ENCODE results near the gene KDM4C. TPM values are rescaled to one million over a fixed set of nuclear protein-coding genes. Genes with fewer than 3 reads are reported as not detected.

The KDM4C gene
- total RNA-seq, 1 experiment from 2014 or later, result 16.8 TPM

- no peak for TF ChIP-seq EZH2phosphoT487 (IDR thresholded peaks at IDR 0.05; ENCODE audit: borderline replicate concordance)
- TF ChIP-seq ZFX (IDR thresholded peaks at IDR 0.05), result no peak
- TF ChIP-seq, protein P1, sequence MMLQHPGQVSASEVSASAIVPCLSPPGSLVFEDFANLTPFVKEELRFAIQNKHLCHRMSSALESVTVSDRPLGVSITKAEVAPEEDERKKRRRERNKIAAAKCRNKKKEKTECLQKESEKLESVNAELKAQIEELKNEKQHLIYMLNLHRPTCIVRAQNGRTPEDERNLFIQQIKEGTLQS (IDR thresholded peaks at IDR 0.05), result no peak
- no peak for TF ChIP-seq SRF (IDR thresholded peaks at IDR 0.05; ENCODE audit: low read depth)
- TF ChIP-seq TCF7L2 (IDR thresholded peaks at IDR 0.05; ENCODE audit: borderline replicate concordance, extremely low read depth, insufficient read depth, insufficient read length), result no peak
- TF ChIP-seq CBX3 (IDR thresholded peaks at IDR 0.05; ENCODE audit: low read depth), result no peak
- no peak for TF ChIP-seq CEBPB (IDR thresholded peaks at IDR 0.05; ENCODE audit: low read depth)
- TF ChIP-seq YY1 (IDR thresholded peaks at IDR 0.05; ENCODE audit: extremely low read depth, insufficient replicate concordance, low read depth, low read length), result no peak
- no peak for TF ChIP-seq ELF1 (IDR thresholded peaks at IDR 0.05; ENCODE audit: borderline replicate concordance, low read depth)
- TF ChIP-seq, protein P2, sequence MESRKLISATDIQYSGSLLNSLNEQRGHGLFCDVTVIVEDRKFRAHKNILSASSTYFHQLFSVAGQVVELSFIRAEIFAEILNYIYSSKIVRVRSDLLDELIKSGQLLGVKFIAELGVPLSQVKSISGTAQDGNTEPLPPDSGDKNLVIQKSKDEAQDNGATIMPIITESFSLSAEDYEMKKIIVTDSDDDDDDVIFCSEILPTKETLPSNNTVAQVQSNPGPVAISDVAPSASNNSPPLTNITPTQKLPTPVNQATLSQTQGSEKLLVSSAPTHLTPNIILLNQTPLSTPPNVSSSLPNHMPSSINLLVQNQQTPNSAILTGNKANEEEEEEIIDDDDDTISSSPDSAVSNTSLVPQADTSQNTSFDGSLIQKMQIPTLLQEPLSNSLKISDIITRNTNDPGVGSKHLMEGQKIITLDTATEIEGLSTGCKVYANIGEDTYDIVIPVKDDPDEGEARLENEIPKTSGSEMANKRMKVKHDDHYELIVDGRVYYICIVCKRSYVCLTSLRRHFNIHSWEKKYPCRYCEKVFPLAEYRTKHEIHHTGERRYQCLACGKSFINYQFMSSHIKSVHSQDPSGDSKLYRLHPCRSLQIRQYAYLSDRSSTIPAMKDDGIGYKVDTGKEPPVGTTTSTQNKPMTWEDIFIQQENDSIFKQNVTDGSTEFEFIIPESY (IDR thresholded peaks at IDR 0.05; ENCODE audit: extremely low read depth, insufficient replicate concordance, low read length), result no peak
- no peak for TF ChIP-seq FOSL1 (IDR thresholded peaks at IDR 0.05; ENCODE audit: low read depth)
- no peak for TF ChIP-seq JUND (IDR thresholded peaks at IDR 0.05)
- no peak for TF ChIP-seq EGR1 (IDR thresholded peaks at IDR 0.05; ENCODE audit: low read depth)
- no peak for TF ChIP-seq CTCF (IDR thresholded peaks at IDR 0.05 in 2 of 3, conservative IDR thresholded peaks at IDR 0.05 in 1 of 3; ENCODE audit: borderline replicate concordance in 1 of 3, insufficient read depth in 1 of 3, low read depth in 2 of 3, low read length in 2 of 3)
- no peak for TF ChIP-seq RAD21 (IDR thresholded peaks at IDR 0.05; ENCODE audit: low read depth)
- Histone ChIP-seq H3K27ac (ENCODE audit: low read depth, low read length) (no peak overlapping the region), H3K4me3 (replicated peaks in 1 of 2; ENCODE audit: low read depth in 1 of 2, low read length in 2 of 2) (no peak overlapping the region), H3K9ac (ENCODE audit: low read length) (no peak overlapping the region), H2AFZ (ENCODE audit: low read depth, low read length, poor library complexity, severe bottlenecking) (no peak overlapping the region), H3K27me3 (ENCODE audit: insufficient read depth, low read length) (no peaks in the 10 kb centered on the region), H4K20me1 (ENCODE audit: insufficient read depth) (no peaks in the 10 kb centered on the region), H3K9me3 (ENCODE audit: control insufficient read depth in 1 of 2, insufficient read depth in 1 of 2, low read depth in 1 of 2, low read length in 2 of 2) (no peaks in the 10 kb centered on the region), H3K36me3 (ENCODE audit: control insufficient read depth in 1 of 2, insufficient read depth in 2 of 2, low read length in 2 of 2) (no peaks in the 10 kb centered on the region), H3K79me2 (ENCODE audit: insufficient read depth, low read length) (no peaks in the 10 kb centered on the region), H3K4me1 (ENCODE audit: control insufficient read depth in 1 of 2, insufficient read depth in 2 of 2, low read length in 2 of 2) (no peaks in the 10 kb centered on the region), H3K9me2 (ENCODE audit: insufficient read depth) (no peaks in the 10 kb centered on the region), H3K4me2 (ENCODE audit: low read length) (no peak overlapping the region)
- DNase-seq (ENCODE audit: low read depth, low spot score) (no peak), ATAC-seq (no peak)
- RAD21 ChIA-PET (ENCODE audit: low non-redundant PET in 1 of 2, low total read pairs in 2 of 2, uncharacterized antibody in 2 of 2, unreplicated experiment in 2 of 2), result no interaction called here
- intact Hi-C loops (cut with micrococcal nuclease), result no loop called here
- CTCF ChIA-PET, result no interaction called here
- no TSS peak for BruUV-seq (replicated peaks)
- POLR2A ChIA-PET, result no interaction called here
These were observed 284.4 kb downstream of the KDM4C start for GRCh38 chr9:7042124-7042523.
